HG02642 (cell line): ENCODE results near the gene TRIM33.

Experiments
- ATAC-seq: cut with Tn5 transposase; IDR thresholded peaks from one replicate; pipeline ENCODE4 v1.9.1; 2021; ENCODE audit warnings: mild to moderate bottlenecking; ENCODE audit not compliant: unreplicated experiment, poor library complexity

TRIM33 gene

DNA sequence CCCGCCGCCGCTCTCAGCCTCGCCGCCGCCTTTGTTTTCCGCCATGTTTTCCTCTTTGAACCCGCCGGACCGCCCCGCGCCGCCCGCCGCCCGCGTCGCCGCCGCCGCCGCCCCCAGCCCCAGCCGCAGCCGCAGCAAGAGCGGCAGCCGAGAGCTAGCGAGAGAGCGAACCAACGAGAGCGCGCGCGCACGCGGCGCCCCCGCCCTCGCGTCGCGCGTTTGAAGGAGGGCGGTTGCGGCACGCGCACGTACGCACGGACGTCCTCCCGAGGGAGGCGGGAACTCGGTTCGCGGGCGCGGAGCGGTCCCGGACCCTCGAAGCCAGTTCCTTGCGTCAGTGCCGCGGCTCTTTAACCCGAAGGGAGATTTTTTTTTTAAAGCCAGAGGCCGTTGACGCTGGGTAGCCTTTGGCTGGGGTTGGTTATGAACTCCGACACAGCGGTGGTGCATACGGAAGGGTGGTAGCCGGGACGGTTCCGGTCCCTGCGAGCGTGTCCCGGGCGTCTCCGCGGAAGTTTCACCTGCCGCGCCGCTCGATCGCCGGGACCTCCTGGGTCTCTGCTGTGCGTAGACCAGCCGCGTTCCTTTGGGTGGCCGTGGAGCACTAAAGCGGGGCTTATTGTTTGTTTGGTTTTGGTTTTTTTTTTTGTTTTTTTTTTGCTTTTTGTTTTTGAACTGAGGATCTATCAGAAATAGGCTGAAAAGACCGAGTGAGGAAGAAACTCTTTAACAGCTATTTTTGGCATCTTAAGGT, at the start of gene TRIM33:
TSS of gene TRIM33 (minus strand) at position 172 of the 754 bp plus-strand sequence. CDS start at position 45, 127 bp downstream.
- ATAC-seq = peak; percentile 80

DNA sequence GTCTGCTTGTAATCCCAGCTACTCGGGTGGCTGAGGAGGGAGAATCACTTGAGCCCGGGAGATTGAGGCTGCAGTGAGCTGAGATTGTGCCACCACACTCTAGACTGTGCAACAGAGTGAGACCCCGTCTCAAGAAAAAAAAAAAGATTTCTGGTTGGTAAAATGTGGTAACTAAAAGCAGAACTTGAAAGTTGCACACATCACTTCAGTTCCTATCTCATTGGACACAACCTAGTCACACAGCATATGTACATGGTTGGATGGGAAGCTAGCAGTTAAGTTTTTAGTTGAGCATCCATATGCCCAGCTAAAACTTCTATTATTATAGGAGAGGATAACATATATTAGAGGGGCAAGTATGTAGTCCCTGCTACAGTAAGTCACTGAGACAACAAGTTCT, 48.4 kb upstream of the TRIM33 start:
- ATAC-seq = peak; percentile 53

DNA sequence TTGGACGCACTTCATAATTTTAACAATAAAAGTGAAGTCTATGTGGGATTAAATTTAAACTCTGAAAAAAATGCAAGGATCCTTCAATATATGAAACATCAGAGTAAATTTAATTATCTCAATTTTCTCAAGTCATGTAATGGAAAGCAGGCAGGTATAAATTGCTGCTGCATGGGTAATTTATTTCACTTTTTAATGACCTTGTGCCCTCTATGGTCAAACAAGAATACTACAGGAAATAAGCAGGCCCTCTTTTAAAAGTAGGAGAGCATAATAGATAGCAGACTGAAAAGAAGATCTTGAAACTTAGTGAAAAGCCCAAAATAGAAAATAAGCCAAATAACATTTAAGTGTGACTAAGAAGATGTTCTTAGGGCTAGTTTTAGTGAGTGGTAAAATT, 47.5 kb upstream of the TRIM33 start:
- no peak for ATAC-seq

DNA sequence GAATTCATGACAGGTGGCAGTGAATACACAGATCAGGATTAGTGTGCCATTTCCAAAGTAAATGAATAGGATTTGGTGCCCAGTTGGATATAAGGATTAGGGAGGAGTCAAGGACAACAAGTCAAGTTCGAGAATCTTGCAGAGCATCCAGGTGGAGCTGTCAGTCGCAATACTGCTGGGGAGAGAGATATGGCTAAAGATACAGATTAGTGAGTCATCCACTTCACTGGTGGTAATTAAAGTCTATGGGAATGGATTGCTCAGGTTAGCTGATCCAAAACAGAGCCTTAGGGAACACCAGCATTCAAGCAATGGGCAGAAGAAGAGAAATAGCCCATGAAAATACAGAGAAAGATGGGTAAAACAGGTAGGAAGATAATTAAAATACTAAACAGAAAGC, 43.6 kb upstream of the TRIM33 start:
- no peak for ATAC-seq

DNA sequence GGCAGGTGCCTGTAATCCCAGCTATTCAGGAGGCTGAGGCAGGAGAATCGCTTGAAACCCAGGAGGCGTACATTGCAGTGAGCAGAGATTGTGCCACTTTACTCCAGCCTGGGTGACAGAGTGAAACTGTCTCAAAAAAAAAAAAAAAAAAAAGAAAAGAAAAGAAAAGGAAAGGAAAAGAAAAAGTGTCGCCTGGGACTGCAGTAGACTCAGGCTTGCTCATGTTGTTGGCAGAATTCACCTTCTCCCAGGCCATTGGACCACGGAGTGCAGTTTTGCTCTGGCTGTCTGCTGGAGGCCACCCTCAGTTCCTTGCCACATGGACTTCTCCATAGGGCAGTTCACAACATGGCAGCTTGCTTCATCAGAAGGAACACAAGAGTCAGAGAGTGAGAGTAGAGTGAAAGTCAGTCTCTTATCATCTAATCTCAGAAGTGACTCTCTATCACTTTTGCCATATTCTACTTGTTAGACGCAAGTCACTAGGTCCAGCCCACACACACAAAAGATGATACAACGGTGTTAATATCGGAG, 41.2 kb upstream of the TRIM33 start:
- no peak for ATAC-seq

DNA sequence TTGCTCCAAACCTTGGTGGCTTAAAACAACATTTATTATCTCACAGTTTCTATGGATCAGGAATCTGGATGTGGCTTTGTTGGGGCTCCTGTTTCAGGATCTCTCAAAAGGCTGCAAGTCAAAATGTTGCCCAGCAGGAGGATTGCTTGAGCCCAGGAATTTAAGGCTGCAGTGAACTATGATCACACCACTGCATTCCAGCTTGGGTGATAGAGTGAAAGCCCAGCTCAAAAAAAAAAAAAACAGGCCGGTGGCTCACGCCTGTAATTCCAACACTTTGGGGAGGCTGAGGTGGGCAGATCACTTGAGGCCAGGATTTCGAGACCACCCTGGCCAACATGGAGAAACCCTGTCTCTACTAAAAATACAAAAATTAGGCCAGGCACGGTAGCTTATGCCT, 40.4 kb upstream of the TRIM33 start:
- ATAC-seq = no peak

DNA sequence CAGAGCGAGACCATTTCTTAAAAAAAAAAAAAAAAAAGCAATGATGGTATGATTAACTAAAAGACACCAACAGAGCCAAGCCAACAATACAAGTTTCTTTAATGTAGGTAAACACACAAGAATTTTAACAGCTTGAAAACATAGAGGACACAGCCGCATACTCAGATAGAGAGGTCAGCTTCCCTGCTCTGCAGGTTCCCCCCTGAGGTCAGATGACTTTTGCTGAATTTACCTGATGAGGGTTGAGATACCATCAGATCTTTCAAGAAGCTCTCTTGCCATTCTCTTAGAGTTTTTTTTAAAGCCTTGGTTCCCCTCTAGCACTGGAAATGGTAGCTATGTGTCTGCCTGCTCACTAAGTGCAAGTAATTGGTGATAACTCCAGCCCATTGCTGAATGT, 39.3 kb upstream of the TRIM33 start:
- no peak for ATAC-seq

DNA sequence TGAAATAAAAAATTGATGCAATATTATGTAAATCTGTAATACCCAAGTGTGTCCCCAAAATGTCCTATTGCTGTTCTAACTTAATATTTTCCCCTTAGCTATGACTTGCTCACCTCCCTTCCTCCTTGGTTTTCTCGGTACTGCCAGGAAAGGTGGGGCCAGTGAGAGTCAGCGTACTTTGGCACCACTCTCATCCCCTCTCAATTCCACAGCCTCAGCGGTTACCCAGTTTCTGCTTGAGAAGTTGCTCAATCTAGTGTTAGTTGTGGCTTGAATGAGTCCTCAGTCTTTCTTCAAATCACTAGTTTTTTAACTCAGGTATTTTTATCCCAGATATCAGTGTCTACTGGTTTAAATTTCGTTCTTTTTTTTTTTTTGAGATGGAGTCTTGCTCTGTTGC, 38.1 kb upstream of the TRIM33 start:
- no peak for ATAC-seq

DNA sequence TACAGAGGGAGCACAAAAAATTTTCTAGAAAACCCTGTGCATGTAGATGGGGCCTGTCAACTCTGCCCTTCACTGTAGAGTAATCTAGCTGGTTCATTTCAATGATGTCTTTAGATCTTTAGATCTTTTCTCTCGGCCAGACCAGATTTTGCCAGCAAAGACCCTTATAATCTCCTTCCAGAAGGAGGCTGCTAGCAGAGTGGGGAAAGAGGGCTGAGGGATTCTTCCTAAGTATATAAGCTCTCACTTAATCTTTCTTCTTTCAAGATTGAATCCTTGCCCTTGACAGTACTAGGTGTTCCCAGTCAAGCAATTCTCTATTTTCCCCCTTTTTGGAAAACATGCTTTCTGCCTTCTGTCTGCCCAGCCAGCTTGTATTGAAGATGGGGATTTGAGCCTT, 36.1 kb upstream of the TRIM33 start:
- no peak for ATAC-seq

DNA sequence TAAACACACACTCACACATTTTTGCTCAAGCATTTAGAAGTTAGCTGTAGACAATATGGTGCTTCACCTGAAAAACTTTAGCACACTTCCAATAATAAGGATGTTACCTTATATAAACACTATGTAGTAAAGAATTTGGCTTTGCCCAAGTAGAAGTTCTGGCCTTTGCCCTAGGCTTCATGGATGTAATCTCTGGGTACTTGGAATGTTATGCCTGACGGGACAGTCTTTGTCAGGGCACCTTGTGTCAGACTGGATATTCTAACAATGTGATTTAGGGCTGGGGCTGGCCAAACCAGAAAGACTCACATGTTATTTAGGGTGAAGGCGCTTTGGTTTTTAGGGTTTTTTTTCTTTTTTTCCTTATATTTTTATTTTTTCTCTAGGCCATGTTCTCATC, 34.8 kb upstream of the TRIM33 start:
- no peak for ATAC-seq

DNA sequence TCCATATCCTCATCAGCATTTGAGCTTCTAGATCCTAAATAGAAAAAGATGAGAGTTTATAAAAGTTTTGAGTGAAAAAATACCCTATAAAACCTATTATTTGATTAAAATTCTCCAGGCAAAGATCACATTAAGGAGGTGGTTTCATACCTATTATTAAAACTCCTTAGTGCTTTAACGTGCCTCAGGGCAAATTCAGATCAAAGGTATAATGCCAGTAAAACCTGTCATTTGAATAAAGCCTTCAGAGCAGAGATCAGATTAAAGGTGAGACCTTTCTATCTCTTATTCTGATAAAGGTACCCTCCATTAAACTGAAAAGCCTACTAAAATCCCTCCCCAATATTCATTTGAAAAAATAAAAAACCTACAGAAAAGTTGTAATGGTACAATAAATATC, 34.3 kb upstream of the TRIM33 start:
- no peak for ATAC-seq

DNA sequence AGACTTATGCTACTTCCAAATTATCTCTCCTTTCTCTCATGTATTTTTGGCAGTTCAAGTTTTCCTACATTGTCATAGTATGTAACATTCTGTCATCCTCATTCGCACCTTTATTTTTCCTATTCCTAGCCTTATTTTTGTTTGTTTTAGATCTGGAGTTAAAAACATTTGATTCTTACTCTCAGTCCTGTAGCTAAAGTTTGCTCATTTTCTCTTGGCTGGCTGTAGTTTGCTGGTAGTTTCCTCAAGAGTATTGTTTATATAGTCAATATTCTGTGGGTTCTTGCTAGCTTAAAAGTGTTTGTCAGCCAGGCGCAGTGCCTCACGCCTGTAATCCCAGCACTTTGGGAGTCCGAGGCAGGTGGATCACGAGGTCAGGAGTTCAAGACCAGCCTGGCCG, 29.8 kb upstream of the TRIM33 start:
- ATAC-seq = no peak

DNA sequence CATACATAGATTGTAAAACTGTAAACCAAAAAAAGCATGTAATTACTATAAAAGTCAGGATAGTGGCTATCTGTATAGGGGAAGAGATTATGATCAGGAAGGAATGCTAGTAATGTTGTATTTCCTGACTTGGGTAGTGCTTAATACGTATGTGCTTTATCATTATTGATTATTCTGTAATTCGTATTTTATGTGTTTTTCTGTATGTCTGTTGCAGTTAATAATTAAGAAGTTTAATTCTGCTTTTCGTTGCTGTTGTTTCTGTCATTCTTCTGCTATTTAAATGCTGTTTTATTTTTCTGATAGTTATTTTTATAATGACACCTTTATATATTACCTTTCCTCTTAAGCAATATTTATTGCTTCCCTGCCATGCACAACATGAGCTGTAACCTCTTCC, 29.3 kb upstream of the TRIM33 start:
- ATAC-seq = no peak

DNA sequence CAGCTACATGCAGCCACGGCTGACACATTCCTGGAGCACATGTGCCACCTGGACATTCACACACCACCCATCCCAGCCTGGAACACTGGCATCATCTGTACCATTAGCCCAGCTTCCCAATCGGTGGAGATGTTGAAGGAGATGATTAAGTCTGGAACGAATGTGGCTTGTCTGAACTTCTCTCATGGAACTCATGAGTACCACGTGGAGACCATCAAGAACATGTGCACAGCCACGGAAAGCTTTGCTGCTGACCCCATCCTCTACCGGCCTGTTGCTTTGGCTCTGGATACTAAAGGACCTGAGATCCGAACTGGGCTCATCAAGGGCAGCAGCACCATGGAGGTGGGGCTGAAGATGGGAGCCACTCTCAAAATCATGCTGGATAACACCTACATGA, 25.0 kb upstream of the TRIM33 start:
- ATAC-seq = no peak

DNA sequence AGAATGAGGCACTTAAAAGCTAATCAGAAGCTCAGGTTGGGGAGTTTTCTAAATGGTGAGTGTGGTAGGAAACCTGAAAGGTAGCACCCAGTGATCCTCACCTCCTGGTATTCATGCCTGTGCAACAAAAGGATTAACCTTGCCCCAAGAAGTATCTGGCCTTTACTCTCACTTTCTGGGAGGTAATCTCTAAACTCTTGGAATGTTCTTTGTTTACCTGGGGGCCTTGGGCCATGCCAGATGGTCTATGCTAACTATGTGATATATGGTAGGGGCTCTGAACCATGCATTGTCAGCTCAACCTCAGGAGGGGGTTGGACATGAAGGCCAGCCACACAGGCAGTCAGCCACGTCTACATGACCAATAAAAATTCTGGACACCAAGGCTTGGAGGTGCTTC, 24.4 kb upstream of the TRIM33 start:
- no peak for ATAC-seq

DNA sequence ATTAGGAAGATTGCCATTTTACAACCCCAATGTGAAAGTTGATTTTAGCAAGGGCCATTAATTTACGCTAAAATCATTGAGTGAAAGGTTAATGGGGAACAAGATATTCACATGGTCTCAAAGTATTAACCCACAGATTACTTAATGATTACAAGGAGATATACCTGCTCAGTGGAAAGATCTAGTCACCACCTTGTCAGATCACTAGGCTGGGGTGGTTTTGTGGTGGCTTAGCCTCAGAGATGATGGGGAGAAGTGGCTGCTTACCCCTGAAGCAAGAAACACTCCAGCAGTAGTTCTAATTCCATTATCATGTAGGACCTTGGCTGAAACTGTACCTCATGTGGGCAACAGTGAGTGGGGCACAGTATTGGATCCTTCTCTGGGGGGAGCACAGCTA, 20.1 kb upstream of the TRIM33 start:
- no peak for ATAC-seq

DNA sequence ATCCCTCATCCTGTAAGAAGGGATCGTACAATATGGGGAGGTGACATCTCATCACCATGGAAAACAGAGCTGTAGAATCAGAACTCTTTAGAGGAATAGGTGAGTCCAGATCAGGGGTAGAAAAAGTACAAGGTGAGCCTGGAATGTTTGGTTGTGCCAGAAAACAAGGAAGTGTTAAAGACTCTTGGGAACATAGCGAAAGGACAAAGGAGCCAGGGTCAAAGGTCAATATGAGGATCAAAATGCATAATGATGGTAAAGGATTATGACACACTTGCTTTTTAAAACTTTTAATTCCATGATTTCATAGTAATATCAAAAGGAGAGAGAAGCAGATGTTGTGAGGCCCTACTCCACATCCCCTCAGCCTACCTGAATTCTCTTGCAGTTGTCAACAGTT, 19.2 kb upstream of the TRIM33 start:
- ATAC-seq = no peak

DNA sequence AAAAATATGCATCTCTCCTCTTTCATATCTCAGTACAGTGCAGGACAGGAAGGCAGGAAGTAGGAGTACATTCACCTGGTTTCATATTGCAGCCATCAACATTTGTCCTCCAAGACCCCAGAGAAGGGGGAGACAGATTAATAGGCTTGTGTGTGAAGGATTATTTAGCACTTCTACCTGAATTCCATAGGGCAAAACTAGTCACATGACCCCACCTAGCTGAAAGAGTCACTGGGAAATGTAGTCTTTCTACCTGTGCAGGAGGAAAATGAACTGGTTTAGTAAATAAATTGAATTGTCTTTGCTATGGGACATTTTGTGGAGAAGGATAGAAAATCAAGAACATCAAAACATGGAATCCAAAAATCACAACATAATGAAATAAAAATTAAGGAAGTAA, 13.9 kb upstream of the TRIM33 start:
- no peak for ATAC-seq

DNA sequence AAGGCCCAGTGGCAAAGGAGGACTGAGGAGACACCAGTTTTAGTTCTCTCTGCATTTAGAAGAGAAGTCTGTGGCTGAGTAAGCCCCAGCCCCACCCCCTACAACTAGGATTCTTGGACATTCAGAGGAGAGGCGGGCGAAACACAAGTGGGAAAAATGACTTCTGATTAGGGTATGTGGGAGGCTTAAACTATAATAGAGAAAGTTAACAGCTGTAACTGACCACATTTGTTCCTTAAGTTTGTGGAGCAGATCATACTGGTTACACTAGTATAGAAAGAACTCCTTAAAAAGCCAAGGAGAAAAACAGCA, 11.2 kb upstream of the TRIM33 start:
- no peak for ATAC-seq

DNA sequence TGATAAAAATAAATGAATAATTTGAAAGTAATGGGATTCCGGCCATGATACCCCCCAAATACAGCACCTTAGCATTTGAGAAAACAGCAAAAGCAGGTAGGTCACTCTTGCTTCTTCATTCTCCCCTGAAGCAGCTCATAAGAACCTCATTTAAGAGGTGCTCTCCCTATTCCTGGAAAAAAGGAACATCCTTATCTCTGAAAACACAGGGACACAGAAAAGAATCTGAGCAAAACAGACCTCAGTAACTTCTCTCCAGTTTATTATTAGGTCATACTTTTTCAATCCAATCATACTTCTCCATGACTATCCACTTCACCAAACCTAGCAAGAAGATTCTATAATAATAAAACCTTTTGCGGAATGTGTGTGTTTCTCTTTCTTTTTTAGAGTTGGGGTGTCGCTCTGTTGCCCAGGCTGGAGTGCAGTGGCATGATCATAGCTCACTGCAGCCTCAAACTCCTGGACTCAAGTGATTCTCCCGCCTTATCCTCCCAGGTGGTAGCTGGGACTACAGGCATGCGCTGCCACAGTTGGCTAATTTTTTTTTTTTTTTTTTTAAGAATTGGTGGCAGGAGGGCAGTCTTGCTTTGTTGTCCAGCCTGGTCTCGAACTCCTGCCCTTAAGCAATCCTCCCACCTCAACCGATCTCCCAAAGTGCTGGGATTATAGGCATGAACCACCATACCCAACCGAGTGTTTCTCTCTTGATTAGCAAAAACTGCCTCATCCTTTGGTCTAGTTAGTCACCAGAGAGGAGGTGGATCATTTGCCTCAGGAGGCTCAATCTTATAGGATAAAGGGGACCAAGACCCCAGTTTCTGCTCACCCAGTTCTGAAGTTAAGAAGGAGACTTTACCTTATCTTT, 10.6 kb upstream of the TRIM33 start:
- ATAC-seq = no peak

DNA sequence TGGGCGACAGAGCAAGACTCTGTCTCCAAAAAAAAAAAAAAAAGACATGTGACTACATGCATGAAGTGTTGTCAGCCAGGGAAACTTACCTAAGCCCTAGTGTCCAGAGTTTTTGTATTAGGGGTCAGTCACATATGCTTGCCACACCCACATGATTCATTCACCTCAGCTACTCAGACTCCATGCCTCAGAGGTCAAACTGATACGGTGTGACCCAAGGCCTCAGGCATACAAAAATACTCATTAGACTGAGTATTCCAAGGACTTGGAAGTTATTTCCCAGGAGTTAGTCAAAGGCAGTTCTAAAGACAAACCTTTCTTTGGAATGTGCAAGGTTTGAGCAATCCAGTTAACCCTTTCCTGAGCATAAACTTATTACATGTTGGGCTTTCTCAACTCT, 6.3 kb upstream of the TRIM33 start:
- ATAC-seq = no peak
